Liver (tissue), 3 donors: ENCODE results near the gene CXXC5.

ENCODE experiments used
- EGR1 ChIP-seq, 2 donors: IDR thresholded peaks; 2 replicates each; pipeline ENCODE4 v1.6.1; 2016 to 2018; ENCODE audit warnings: antibody characterized with exemption in 2 of 2, low read depth in 2 of 2
- RAD21 ChIP-seq, 2 donors: IDR thresholded peaks; 2 replicates each; pipeline ENCODE4 v1.6.1; 2016; ENCODE audit warnings: antibody characterized with exemption in 2 of 2, mild to moderate bottlenecking in 2 of 2
- SP1 ChIP-seq: IDR thresholded peaks from 2 replicates; pipeline ENCODE4 v1.6.1; 2018; ENCODE audit warnings: antibody characterized with exemption, mild to moderate bottlenecking
- TAF1 ChIP-seq: conservative IDR thresholded peaks from 2 replicates; pipeline ENCODE4 v1.6.1; 2016; ENCODE audit warnings: antibody characterized with exemption, mild to moderate bottlenecking
- TF ChIP-seq, protein P1 (sequence below): fragments of 150-350 bp; IDR thresholded peaks from 2 replicates; pipeline ENCODE4 v1.5.1; 2017; ENCODE audit warnings: improper control_type of control experiment, low read depth, low read length; ENCODE audit not compliant: missing input control
- donor health status: healthy.
- donor health status: healthy.

DNA sequence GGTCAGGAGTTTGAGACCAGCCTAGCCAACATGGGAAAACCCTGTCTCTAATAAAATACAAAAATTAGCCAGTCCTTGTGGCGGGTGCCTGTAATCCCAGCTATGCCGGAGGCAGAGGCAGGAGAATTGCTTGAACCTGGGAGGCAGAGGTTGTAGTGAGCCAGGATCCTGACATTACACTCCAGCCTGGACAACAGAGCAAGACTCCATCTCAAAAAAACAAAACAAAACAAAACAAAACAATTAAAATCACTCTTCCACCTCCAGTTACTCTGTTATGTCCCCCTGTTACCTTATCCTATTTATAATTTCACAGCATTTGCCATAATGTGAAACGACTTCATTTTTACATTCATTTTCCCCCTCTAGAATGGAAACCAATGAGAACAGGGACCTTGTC lies 54.4 kb downstream of the CXXC5 start:
- TF ChIP-seq TAF1 (no peak), EGR1 (IDR thresholded peaks at IDR 0.05; ENCODE audit: low read depth in 2 of 2) (no peak), RAD21 (IDR thresholded peaks at IDR 0.05) (no peak), SP1 (no peak)
- TF ChIP-seq, protein P1, sequence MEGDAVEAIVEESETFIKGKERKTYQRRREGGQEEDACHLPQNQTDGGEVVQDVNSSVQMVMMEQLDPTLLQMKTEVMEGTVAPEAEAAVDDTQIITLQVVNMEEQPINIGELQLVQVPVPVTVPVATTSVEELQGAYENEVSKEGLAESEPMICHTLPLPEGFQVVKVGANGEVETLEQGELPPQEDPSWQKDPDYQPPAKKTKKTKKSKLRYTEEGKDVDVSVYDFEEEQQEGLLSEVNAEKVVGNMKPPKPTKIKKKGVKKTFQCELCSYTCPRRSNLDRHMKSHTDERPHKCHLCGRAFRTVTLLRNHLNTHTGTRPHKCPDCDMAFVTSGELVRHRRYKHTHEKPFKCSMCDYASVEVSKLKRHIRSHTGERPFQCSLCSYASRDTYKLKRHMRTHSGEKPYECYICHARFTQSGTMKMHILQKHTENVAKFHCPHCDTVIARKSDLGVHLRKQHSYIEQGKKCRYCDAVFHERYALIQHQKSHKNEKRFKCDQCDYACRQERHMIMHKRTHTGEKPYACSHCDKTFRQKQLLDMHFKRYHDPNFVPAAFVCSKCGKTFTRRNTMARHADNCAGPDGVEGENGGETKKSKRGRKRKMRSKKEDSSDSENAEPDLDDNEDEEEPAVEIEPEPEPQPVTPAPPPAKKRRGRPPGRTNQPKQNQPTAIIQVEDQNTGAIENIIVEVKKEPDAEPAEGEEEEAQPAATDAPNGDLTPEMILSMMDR: no peak
